ENCODE measurements around the gene PJA1. TPM values are rescaled to one million over a fixed set of nuclear protein-coding genes. Genes with fewer than 3 reads are reported as not detected.

The PJA1 gene, protein sequence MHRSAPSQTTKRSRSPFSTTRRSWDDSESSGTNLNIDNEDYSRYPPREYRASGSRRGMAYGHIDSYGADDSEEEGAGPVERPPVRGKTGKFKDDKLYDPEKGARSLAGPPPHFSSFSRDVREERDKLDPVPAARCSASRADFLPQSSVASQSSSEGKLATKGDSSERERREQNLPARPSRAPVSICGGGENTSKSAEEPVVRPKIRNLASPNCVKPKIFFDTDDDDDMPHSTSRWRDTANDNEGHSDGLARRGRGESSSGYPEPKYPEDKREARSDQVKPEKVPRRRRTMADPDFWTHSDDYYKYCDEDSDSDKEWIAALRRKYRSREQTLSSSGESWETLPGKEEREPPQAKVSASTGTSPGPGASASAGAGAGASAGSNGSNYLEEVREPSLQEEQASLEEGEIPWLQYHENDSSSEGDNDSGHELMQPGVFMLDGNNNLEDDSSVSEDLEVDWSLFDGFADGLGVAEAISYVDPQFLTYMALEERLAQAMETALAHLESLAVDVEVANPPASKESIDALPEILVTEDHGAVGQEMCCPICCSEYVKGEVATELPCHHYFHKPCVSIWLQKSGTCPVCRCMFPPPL
- total RNA-seq = 10 to 100 TPM in 1 of 2 donors, 1 to 10 TPM in 1; 9.0 to 18.1 TPM

GRCh38 chrX:69165087-69165651 is at the start of gene PJA1:
Gene PJA1, minus strand, starts transcription at chrX:69165453. Its CDS starts 2,380 bp downstream, at chrX:69163073.
- Mint-ChIP-seq H3K27ac (peak within 1 kb of the TSS; percentile 85 to 92), H3K36me3 (peaks cover 6 to 22% of the 10 kb centered on the region in 2 donors), H3K9me3 (no peaks in the 10 kb centered on the region)
- peak; percentile 60 to 66 for DNase-seq (ENCODE audit: low spot score in 2 of 2)
- peak; percentile 89 to 91 for ATAC-seq

- ATAC-seq (no peak), DNase-seq (ENCODE audit: low spot score in 2 of 2) (no peak)
- Mint-ChIP-seq H3K27ac (no peak overlapping the region), H3K9me3 (no peaks in the 10 kb centered on the region), H3K36me3 (no peaks in the 10 kb centered on the region)
Observed at GRCh38 chrX:69214463-69214862, 49.2 kb upstream of the PJA1 start.

- no peaks in the 10 kb centered on the region for H3K9me3 Mint-ChIP-seq
- ATAC-seq = no peak
- no peaks in the 10 kb centered on the region for H3K36me3 Mint-ChIP-seq
- no peak for DNase-seq (ENCODE audit: low spot score in 2 of 2)
- H3K27ac Mint-ChIP-seq = no peak overlapping the region
Observed at GRCh38 chrX:69211701-69212100, 46.4 kb upstream of the PJA1 start.

- ATAC-seq (no peak), DNase-seq (ENCODE audit: low spot score in 2 of 2) (no peak)
- H3K27ac Mint-ChIP-seq = no peak overlapping the region
- no peaks in the 10 kb centered on the region for H3K36me3 Mint-ChIP-seq
- H3K9me3 Mint-ChIP-seq = no peaks in the 10 kb centered on the region
Observed at GRCh38 chrX:69210581-69210980, 45.3 kb upstream of the PJA1 start.

GRCh38 chrX:69207216-69207615 is 42.0 kb upstream of the PJA1 start:
- Mint-ChIP-seq H3K9me3 (no peaks in the 10 kb centered on the region), H3K36me3 (no peaks in the 10 kb centered on the region), H3K27ac (no peak overlapping the region)
- ATAC-seq (no peak), DNase-seq (ENCODE audit: low spot score in 2 of 2) (no peak)

- H3K36me3 Mint-ChIP-seq = no peaks in the 10 kb centered on the region
- ATAC-seq (no peak), DNase-seq (ENCODE audit: low spot score in 2 of 2) (no peak)
- H3K27ac Mint-ChIP-seq = no peak overlapping the region
- H3K9me3 Mint-ChIP-seq = no peaks in the 10 kb centered on the region
Observed at GRCh38 chrX:69203638-69204037, 38.4 kb upstream of the PJA1 start.

DNA sequence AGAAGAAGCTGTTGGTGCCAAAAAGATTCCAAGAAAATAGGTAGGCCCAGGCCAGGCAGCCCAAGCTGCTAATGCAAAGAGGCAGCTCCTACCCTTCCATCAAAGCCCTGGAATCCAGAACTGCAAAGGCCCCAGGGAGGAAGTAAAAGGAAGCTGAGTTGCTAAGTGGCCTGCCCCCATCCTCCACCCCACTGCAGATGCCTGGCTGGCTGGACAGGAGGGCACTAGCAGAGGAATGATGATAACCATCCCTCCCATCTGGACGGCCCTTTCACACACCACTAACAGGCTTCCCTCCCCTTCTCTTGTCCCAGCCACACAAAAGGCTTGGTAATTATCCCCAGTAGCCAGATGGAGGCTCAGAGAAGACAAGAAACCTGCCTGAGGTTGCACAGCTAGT is 32.4 kb upstream of the PJA1 start:
- DNase-seq (ENCODE audit: low spot score in 2 of 2) = no peak
- H3K27ac Mint-ChIP-seq = no peak overlapping the region
- no peak for ATAC-seq
- H3K9me3 Mint-ChIP-seq = no peaks in the 10 kb centered on the region
- no peaks in the 10 kb centered on the region for H3K36me3 Mint-ChIP-seq

- no peaks in the 10 kb centered on the region for H3K9me3 Mint-ChIP-seq
- no peak for DNase-seq (ENCODE audit: low spot score in 2 of 2)
- H3K36me3 Mint-ChIP-seq = no peaks in the 10 kb centered on the region
- H3K27ac Mint-ChIP-seq = no peak overlapping the region
- ATAC-seq = no peak
Observed at GRCh38 chrX:69196666-69197065, 31.4 kb upstream of the PJA1 start.

GRCh38 chrX:69195810-69196209 is 30.6 kb upstream of the PJA1 start:
- Mint-ChIP-seq H3K9me3 (no peaks in the 10 kb centered on the region), H3K27ac (no peak overlapping the region), H3K36me3 (no peaks in the 10 kb centered on the region)
- DNase-seq (ENCODE audit: low spot score in 2 of 2) (no peak), ATAC-seq (no peak)

DNA sequence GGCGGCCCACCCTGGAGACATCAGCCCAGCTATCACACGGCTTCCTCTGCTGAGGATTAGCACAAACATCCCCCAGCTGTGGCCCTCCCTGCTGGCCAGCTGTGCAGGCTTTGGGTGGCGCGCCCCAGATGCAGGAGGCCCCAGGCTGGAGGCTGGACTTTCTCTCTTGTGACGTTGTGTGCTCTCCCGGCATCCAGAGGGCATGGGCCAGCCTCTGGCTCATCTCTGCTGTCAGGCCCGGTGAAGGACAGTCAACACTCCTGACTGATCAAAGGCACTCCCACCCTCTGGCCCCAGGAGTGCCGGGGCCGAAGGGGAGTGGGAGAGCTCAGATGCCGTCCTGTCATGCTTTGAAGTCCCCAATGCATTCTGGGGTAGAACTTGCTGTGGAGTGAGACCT is 29.9 kb upstream of the PJA1 start:
- Mint-ChIP-seq H3K36me3 (no peaks in the 10 kb centered on the region), H3K9me3 (no peaks in the 10 kb centered on the region), H3K27ac (no peak overlapping the region)
- no peak for ATAC-seq
- DNase-seq (ENCODE audit: low spot score in 2 of 2) = no peak

DNA sequence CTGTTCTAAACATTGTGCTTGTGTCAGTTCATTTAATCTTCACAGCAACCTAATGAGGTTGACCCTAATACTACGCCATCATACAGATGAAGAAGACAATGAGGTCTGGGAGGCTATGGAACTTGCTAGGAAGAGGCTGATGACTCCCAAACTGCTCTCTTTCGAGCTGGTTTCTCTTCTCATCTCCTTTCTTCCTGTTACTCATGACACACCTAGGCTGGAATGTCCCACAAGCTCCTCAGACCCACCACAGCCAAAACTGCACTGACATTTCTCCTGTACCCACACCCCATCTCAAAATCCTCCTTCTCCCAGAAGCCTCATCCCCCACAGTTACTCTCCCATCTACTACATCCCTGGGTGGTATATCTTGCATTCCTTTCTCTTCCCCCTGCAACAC is 27.4 kb upstream of the PJA1 start:
- Mint-ChIP-seq H3K27ac (no peak overlapping the region), H3K9me3 (no peaks in the 10 kb centered on the region), H3K36me3 (no peaks in the 10 kb centered on the region)
- DNase-seq (ENCODE audit: low spot score in 2 of 2) = no peak
- ATAC-seq = no peak

GRCh38 chrX:69189576-69190371 is 24.5 kb upstream of the PJA1 start:
- ATAC-seq (no peak), DNase-seq (ENCODE audit: low spot score in 2 of 2) (no peak)
- H3K9me3 Mint-ChIP-seq = no peaks in the 10 kb centered on the region
- H3K36me3 Mint-ChIP-seq = no peaks in the 10 kb centered on the region
- no peak overlapping the region for H3K27ac Mint-ChIP-seq

DNA sequence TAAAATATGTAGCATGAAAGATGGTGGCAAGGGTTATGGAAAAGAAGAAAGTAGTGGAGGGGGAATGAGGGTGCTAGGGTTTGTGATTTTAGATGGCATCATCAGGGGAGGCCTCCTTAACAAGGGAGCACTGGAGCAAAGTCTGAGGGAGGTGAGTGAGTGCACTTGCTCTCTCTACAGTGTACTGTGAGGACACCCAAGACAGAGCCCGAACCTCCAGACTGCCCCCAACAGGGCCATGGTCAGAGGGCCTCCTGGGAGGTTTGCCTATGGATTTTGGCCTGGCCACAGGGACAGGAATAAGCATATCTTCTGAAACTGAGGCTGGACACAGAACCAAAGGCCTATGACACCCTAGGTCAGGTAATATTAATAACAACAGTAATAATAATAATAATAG is 21.4 kb upstream of the PJA1 start:
- H3K27ac Mint-ChIP-seq = no peak overlapping the region
- ATAC-seq (no peak), DNase-seq (ENCODE audit: low spot score in 2 of 2) (no peak)
- H3K36me3 Mint-ChIP-seq = no peaks in the 10 kb centered on the region
- no peaks in the 10 kb centered on the region for H3K9me3 Mint-ChIP-seq

DNA sequence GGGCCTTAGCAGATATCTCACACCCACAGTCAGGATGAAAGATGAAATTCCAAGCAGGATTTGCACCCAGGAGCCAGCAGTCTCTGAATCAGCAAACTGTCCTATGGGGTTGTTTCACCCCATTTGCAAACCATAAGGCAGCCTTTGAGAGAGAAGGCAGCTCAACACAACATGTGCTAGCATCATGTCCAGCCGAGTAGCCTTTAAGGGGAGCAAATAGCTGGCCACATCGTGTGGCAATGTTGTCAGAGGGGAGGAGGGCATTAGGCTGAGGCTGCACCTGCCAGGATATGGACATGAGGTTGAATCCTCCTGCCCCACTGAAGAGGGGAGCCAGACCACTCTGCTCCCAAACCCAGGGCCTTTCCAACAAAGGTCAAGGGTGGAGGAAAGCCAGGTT is 20.6 kb upstream of the PJA1 start:
- no peak for ATAC-seq
- DNase-seq (ENCODE audit: low spot score in 2 of 2) = no peak
- Mint-ChIP-seq H3K27ac (no peak overlapping the region), H3K36me3 (no peaks in the 10 kb centered on the region), H3K9me3 (no peaks in the 10 kb centered on the region)

- ATAC-seq = no peak
Observed at GRCh38 chrX:69185141-69185540, 19.9 kb upstream of the PJA1 start.

GRCh38 chrX:69182818-69183380 is 17.6 kb upstream of the PJA1 start:
- H3K36me3 Mint-ChIP-seq = no peaks in the 10 kb centered on the region
- ATAC-seq = no peak

More at GRCh38 chrX:69185141-69185540, 19.9 kb upstream of the PJA1 start:
- no peak for DNase-seq (ENCODE audit: low spot score in 2 of 2)
- H3K27ac Mint-ChIP-seq = no peak overlapping the region
- H3K36me3 Mint-ChIP-seq = no peaks in the 10 kb centered on the region
- H3K9me3 Mint-ChIP-seq = no peaks in the 10 kb centered on the region

More at GRCh38 chrX:69182818-69183380, 17.6 kb upstream of the PJA1 start:
- H3K27ac Mint-ChIP-seq = no peak overlapping the region
- DNase-seq (ENCODE audit: low spot score in 2 of 2) = no peak
- H3K9me3 Mint-ChIP-seq = no peaks in the 10 kb centered on the region

Data from activated naive CD4-positive, alpha-beta T cell treated with anti-CD3 and anti-CD28 coated beads, Interleukin-2, amount 50 U/mL, for 72 hours (primary cell).